GM20000 (cell line): ENCODE data around the gene SMAD5.

Experiments used
- DNase-seq: peaks from one replicate; pipeline ENCODE4 v3.0.0; 2012; ENCODE audit warnings: low spot score
- CTCF ChIP-seq: IDR thresholded peaks from 2 replicates; pipeline ENCODE4 v1.5.1; 2012; ENCODE audit warnings: mild to moderate bottlenecking, control low read depth; ENCODE audit errors: extremely low read depth, missing control alignments

Gene SMAD5

DNA sequence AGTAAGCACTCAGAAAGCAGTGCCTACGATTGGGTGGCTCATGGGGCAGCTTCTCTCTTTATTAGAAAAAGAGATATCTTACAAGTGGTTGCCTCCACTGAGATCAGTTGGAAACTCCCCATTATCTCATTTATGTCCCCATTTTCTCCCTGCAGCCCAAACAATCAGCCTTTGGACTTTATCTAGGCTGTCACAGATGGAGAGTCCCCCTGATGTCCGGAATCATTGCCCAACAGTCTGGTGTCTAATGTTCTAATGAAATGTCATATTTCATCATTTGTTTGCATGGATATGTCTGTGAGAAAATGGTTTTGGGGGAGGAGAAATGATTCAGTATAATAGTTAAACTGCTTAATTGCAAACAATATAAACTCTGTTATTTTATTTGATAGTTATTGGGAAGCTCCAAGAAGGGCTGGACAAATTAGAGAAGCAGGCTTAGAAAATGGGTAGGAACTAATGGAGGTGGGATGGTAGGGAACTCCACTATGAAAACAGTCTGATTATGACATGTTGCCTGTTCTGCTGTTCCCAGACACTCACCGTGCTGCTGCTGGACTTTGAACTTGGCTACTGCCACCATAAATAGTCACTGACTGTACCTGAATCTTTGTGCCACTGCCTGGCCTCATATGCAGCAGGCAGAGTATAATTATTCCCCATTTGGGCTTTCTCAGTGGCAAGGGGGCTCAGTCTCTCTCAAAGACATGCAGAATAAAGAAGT, 38.3 kb upstream of the SMAD5 start:
- no peak for TF ChIP-seq CTCF
- DNase-seq: no peak

DNA sequence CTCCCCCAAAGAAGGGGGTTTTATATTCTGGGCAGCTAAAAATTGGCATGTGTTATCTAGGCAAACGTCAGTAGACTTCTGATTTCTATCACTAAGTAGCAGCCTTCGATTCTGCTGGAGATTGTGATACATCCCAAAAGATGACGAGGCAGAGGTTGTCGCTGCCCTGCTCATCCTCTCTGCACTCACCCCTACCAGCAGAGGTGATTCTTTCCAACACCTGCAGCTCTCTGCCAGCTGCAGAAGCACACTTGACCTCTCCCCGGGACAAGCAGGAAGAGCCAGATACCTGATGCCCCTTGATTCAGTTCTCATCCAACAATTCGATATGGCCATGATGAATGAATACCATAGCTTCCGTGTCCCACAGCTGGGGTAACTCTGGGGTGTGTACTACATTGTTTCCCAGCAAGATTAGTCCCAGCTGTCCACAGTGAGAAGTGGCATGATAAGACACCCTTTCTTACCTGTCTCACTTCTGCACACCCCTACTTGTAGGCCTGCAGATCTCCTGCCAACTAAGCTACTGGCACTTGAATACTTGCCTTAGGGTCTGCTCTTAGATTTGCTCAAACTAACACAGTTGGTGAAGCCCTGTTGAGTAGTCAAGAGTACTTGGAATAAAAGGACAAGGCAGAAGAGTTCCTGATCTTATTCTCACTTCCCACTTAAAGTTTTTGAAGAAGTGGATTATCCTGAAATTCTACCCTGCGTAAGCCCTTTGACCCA, 37.6 kb upstream of the SMAD5 start:
- DNase-seq: no peak
- TF ChIP-seq CTCF: no peak

GRCh38 chr5:136098176-136098575, 34.5 kb upstream of the SMAD5 start:
- TF ChIP-seq CTCF: no peak
- DNase-seq: no peak

DNA sequence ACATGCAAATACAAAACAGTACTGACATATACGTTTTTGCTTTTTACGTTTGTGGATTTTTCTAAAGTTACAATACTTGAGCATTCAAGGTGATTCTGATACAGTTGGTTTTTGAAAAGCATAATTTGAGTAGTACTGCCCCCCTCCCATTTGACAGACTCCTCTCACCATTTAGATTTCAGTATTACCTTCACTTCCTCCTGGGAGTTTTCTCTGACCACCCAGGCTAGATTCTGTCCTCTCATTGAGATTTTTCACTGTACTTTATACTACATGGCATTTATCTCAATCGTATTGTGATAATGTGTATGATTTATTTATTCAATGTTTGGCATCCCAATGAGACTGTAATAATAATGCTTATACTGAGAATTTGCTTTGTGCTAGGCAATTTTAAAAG, 32.8 kb upstream of the SMAD5 start:
- no peak for DNase-seq
- TF ChIP-seq CTCF: no peak

DNA sequence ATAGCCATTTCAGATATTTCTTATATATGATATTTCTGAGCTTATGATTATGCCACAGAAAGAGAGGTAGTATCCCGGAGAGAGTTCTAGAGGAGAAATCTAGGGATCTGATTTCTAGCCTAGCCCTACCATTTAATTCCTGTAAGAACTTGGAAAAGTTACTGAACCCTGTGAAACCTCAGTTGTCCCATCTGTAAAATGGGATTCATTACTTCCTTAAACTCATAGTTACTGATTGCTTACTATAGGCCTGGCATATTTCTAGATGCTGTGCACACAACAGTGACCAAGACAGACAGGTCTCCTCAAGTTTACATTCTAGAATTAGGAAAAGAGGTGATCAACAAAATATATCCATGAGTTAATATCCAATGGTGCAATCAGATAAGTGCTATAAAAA, 30.8 kb upstream of the SMAD5 start:
- no peak for DNase-seq
- no peak for TF ChIP-seq CTCF

GRCh38 chr5:136103118-136103517, 29.5 kb upstream of the SMAD5 start:
- DNase-seq: no peak

More at GRCh38 chr5:136103118-136103517, 29.5 kb upstream of the SMAD5 start:
- no peak for TF ChIP-seq CTCF
